ENCODE measurements around the gene SIX3.

Gene SIX3

DNA sequence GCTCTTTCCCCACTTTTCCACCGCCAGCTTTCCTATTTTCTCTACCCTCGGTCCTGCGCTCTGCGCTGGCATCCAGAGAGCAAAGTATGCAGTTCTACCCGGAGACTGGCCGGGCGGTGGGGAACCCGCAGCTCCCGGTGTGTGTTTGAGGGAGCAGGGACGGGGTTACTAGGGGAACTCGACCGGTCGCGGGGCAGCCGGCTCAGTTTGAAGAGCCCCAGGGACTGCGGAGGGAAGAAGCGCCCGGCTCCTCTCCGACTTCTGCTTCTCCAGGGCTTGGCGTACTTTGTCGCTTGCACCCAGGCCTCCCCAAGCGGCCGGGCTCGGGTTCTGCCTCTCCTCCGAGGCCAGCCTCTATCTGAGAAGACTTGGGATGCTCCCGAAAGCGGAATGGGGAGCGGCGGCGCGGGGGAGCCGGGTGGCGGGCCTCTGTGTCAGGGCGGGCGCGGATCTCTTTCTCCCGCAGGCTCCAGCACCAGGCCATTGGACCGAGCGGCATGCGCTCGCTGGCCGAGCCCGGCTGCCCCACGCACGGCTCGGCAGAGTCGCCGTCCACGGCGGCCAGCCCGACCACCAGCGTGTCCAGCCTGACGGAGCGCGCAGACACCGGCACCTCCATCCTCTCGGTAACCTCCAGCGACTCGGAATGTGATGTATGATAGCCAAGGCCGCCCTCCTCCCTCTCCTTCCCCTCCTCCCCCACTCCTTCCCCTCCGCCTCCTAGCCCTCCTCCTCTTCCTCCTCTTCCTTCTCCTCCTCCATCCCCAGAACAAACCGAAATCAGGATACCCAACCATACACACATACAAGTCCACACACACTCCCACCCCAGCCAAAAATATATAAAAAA, 2.8 kb downstream of the SIX3 start:
- no peak for DNase-seq

DNA sequence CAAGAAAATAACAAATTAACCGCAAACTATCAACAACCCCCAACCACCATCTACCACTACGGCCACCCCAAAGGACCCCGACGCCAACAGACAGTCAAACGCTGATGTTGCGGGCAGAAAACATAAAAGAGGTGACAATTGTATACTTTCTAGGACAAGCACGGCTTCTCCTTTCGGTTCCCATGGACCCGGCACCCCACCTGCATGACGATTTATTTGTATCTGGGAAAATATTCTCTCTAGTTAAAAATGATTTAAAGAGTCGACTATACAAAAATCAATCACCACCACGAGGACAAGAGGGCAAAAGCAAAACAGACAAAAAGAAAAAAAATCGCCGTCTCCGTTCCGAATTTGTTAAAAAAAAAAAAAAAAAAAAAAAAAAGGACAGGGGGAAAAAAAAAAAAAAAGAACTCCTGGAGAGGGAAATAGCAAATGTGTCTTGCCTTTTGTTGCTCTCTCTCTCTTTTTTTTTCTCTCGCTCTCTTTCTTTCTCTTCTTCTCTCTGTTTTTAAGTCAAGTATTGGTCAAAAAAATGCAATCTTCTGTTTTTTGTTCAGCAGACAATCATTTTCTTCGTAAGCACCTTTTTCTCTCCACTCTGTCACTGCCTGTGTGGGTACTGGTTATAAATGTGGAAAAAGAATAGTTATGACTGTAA, 3.6 kb downstream of the SIX3 start:
- no peak for DNase-seq

DNA sequence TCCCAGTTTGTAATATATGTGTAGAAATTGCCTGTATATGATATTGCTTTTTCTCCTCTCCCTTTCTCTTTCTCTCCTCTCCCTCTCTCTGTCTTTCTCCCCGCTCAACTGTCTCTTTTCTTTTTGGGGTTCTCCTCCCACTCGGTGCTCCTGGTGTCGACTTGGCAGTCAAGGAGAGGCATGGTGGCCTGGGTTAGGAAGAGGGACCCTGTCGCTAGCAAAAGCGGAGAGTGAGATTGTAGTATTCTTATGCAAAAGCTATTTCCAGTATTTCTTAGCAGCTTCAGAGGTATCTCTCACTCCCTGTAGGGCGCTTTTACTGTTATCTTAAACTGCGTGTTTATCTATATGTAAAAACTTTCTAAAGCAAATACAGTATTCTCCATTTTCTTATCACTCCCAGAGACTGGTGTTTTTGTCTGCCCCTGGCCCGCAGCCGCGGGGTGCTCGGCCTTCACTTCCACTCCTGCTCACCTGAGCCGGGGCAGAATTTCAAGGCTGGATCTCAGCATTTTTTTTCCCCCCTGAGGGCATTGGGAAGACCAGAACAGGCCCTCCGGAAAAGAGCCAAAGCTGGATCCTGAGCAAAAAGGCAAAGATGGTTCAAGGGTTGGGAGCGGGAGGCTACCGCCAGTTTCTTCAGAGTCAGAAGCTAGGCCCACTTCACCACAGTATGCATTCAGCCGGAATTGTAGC, 4.3 kb downstream of the SIX3 start:
- DNase-seq = no peak

DNA sequence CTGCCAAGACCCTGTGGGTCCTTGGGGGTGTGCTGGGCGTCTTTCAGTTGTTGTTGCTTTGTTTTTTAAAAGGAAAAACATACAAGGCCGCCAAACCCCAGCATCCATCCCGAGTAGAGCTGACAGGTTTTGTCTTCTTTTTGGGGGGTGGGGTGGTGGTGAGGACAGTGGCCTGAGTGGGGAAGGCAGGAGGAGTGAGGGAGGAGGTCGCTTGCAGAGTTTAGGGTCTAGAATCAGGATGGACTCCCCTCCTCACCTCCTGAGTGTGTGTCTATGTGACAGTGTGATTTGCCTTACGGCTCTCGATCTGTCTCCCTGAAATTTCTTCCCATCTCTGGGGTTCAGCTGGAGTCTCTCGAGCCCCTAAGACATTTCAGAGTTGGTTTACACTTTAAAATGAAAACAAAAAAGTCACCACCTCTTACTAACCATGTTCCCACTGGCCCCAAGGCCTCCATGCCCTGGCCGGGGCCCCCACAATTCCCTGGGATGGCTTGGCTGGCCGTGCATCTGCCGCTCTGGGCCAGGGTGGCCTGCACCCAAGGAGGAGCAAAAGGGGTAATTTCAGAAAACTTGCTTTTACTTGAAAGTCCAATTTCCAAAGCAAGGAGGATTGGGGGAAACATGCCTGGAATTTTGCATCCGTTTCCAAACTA, 5.0 kb downstream of the SIX3 start:
- no peak for DNase-seq

DNA sequence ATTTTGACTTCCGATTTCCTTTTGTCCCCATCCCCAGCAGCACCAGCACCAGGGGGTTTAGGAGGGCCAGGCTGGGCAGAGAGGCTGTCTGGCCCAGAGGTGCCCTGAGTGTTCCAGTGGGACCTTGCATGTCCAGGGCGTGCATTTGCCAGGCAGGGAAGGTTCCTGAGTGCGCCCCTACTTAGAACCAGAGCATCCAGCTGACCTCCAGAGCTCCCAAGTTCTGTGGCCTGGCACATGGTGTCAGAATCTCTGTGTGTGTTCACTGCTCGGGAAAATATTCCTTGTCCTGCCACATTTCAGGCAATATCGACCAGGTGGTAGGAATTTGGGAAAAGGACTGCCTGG, 5.5 kb downstream of the SIX3 start:
- DNase-seq = no peak

DNA sequence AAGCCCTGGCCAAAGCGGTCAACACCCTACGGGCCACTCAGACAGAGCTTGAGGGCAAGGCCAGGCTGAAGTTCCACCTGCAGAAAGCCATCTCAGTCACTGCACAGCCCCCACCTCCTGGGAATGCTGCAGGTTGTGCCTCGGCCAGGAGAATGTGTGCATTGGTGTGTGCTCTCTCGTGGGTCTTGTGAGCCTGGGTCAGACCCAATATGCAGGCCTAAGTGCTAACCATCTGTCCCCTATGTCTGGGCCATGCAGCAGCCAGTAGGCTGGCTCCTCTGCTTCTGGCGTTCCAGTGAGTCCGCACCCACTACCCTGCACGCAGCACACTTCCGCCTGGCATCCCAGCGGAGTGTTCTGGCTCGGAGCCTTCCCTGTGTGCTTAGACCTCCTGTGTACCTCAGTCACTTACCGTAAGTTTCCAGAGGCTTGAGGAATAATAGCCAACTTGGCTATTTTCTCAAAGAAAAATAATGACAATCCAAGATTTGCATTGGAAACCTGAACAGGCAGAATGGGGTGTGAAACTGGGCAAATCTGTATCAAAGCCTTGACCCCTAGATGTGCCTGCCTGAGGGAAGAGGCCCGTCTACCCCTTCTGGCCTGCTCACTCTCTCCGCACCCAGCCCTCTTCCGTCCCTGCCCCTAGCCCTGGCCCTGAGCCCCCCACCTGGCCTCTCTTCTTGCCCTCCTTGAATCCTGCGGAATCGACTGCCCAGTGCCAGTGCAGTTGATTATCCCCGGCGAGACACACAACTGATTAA, 7.2 kb downstream of the SIX3 start:
- DNase-seq = no peak

DNA sequence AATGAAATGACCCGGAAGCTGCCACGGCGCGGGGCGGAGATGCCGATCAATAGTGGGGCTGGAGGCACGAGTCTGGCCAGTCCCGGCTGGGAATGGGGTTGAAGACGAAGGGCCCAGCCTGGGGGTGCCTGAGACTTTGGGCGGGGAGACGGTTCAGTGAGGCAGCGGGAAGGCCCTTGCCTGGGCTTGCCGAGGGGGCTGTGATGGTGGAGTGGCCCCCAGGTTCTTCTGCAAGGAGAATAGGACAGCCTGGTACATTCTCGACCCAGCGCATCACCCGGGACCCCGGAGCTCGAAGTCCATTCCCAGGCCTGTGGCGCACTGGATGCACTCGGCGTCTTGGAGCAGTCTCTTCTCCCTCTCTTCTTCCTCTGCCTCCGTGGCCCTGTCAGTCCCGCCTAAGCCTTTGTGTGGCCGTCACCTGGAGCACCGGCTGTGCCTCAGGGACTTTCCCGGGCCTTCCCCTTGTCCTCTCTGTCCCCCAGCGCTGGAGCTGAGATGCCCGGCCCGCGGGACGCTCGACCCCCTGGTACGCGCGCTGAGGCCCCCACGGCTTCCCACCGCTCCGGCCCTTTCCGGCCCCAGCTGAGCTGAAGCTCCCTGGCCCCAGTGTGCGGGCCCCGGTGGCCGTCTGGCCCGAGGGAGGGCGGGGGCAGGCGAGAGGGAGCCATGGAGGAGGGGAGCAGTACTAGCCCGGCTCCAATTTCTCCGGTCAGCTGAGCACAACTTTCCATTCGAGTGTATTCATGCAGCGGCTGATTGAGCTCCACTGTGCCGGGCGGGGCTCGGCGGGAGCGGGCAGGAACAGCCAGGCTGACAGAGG, 8.0 kb downstream of the SIX3 start:
- no peak for DNase-seq

DNA sequence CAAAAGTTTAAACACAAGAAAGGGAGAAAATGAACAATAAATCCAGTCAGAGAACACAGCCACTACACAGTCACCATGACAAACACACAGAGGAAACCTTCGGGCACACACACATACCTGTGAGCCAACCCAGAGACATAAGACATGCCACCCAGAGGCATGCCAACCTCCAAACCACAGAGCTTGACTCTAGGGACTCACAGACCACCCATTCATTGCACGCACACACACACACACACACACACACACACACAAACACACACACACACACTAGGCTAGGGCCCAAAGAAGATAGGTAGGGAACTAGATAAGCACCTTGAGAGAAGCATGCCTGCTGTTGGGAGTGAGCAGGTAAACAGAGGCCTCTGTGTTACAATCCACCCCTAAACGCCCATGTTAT, 9.1 kb downstream of the SIX3 start:
- no peak for DNase-seq

DNA sequence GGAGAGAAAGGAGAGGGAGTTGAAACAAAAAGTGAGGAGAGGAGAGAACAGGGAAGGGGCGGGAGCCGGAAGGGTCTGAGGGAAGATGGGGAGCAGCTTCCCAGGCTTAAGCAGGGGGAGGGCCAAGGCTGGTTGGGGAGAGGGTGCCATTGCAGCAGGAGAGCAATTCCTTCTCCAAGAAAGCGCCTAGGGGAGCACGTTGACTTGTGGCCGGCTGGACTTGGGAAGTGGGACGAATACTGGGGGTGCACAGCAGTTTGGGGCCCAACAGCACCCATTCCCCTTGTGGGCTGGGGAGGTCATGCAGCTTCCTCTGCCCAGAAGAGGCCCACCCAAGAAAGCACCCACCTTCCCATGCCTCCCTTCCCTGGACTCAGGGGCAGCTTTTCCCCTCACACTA, 9.6 kb downstream of the SIX3 start:
- no peak for DNase-seq

DNA sequence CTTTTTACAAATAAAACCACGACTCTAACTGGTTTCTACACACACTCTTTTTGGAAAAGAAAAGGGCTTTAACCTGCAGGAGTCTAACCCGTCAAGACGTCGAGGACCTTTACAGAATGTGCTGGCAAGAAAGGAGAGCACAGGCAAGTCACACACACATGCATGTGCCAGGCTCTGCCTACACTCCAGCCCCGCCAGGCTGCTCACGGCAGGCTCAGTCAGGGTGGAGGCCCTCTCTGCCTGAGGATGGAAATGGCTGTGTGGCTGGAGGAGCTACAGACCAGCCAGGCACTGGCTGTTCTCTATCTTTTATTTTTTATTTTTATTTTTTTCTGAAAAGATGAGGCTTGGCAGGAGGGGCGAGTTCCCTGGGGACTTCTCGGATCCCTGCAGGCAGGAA, 10.2 kb downstream of the SIX3 start:
- DNase-seq = no peak

DNA sequence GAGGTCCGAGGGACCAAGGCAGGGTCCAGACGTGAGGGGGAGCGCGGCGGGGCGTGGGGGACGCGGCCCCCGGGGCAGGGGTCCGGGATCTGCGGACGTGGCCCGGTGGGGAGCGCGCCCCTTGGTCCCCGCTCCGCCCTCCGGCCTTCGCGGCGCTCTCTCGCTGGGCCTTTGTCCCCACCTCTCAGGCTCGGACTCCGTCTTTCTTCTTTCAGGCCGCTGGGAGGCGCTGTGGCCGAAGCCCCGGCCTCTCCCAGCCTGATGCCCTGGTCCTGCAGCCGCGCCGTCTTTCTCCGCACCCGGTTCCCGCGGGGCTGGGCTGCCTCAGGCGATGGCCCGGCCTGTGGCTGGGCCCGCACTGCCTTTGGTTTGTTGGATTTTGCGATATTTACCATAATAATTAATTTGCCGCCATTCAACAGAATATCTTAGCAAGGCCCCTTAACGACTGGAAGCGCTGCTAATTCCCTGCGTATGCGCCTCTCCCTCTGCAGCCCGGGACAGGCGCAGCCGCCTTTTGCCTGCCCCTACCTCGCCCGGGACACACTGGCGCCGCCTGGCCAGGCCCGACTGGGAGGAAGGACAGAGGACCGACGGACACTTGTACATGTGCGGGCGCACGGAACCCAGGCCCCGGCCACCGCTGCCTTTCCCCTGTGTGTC, 10.8 kb downstream of the SIX3 start:
- DNase-seq = no peak

DNA sequence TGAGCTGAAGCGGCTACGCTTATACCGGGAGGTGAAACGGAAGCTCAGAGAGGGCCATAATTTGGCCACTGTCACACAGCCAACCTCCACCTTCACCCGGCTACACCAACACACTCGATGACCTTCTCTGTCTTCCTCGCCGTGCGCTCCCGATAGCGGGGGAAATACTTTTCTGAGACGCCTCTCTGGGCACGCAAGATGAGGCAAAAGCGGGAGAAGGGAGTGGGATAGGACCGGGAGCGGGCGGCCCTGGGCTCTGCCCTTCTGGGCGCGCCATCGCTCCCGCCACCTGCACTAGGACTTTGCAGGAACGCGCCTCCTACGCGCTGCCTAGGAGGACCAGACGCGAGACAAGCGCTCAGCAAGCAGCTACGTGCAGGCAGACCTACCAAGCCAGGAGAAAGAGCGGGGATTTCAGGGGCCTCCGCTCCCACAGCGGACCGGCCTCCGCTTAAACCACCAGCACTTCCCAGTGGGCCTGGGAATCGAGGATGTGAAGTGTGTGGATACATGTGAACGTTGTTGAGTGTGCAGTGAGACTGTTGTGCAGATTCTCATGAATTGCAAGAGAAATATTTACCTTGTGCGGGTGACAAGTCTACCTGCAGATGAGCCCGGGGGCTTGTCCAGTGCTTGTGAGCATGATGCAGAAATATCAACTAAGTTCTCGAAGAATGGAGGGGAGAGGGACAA, 11.4 kb downstream of the SIX3 start:
- DNase-seq = no peak

DNA sequence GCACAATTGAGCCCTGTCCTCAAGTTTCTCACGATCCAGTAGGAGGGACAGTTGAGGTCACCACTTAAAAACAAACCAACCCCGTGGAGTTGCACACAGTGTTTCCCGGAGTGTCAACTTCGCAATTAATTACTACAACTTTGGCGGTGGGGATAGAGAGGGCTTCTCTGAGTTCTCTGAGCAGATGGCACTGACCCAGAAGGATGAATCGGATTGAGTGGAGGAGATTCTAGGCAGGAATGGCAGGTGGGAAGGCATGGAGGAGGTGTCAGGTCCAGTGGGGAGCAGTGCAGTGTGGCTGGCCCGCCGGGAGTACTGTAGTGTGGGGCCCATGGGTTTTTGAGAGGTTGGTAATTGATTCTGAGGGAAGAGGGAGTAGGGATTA, 12.0 kb downstream of the SIX3 start:
- no peak for DNase-seq

DNA sequence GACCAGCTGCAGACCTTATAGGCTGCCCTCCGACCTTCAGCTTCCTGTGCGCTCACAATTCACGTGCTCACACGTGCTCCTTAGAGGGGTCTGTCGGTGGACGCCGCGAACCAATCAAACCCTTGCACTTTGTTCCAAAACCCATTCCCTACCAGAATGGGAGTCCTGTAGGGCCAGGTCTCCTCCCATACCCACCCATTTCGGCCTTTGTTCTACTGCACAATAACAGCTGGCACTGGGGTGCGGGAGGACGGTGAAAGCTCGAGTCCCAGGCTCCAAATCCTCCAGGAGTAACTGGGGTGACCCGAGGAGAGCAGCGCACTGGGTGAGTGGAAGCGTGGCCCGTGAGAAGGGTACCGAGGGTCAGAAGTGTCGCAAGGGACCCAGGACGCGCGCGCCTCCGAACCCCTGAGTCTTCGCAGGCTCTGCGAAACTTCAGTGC, 13.0 kb downstream of the SIX3 start:
- DNase-seq = no peak

DNA sequence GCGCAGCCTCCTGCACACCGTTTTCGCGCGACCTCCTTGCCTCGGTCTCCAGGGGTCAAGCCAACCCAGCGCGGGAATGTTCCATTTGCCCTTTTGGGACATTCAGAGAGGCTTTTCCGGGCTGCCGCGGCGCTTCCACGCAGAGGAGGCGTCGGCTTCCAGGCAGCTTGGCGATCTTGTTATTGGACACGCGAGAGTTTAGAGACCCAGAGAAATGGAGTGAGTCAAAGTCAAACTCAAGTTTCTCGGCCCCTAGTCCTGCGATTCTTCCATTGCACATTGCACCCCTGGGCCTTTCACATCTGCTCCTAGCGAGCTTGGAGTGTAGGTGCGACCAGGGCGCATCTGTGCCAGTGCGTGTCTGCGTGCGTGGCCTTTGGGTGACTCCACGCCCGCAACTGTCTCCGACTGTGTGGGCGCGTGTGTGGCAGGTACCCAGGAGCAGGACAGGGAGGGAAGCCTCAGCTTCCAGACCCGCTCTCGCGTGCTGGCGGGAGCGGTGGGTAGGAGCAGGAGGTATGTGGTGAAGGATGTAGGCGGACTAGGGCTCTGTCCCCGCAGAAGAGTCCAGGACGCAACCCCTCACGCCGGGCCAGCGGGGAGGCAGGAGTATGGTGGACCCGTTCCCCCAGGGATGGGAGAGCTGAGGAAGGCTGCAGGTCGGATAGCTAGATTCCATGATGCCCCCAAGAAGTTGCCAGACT, 13.5 kb downstream of the SIX3 start:
- no peak for DNase-seq

DNA sequence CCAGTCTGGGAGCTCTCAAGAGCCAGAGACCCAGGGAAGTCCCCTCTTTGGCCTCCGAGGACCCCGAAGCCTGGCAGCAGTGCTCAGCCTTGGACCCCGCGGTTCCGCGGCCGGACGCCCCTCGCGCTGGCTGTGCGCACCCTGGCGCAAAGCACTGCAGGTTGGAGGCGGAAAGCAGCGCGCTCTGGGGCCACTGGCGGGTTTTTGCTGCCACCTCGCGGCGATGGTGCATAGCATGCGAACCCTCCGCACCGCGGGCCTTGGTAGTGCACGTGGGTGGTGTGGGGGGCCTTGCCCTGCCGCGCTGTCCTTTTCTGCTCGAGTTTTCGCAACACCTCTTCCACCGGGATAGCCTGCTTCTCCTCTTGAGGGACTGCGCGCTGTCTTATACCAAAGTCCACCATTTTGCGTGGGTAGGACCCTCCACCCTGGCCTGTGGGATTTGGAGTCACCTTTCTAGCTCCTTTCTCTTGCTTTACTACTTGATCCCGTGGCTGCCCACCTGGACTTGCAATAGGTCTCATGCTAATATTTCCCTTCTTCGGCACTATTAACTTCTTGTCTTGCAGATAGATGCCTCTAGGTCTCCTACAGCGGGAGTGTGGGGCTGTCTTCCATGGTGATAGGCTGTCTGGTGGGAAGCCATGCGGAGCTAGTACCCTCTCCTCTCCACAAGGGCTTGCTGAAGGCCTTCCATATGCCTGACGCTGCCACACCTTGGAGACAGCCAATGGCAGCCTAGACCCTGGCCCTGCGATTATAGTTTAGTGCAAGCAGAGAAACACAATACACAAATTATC, 14.3 kb downstream of the SIX3 start:
- DNase-seq = peak; percentile 60

DNA sequence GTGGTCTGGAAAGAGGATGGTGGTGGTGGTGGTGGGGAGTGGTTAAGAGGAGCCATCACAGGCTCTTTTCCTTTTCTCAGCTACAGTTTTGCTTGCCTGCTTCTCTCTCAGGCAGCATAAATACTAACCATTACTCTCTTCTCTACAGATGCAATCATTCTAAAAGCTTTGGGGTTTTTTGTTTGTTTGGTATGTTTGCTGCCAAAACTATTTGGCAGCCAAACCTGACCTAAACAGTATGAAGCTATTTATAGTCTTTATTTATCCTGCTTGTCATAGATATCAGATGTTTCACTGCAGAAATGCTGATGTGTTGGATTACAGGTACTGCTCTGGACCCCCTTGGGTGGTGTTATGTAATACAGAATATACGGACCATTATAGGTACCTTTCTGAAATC, 15.3 kb downstream of the SIX3 start:
- DNase-seq = no peak

DNA sequence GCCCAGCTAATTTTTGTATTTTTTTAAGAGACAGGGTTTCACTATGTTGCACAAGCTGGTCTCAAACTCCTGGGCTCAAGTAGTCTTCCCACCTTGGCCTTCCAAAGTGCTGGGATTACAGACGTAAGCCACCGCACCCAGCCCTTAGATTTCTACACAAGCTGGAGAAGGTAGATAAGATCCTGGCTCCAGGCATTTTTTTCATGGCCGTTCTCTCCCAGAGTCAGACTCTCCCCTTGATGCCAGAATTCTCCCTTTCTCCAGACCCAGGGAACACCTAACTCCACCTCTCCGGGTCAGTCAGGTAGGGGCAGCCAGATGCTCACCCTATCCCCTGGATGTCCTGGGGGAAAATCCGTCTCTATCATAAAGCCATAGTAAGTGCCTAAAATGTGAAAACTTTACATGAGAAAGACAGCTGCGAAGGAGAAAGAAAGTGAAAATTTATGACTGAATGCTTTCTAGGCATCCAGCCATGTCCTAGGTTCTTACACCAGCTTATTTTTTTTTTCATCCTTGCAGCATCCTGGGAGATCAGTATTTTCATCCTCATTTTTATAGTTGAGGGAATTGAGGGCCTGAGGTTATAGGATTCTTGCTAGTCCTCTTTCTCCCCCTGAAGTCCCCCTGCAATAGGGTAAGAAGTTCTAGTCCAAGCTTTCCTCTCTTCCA, 16.3 kb downstream of the SIX3 start:
- no peak for DNase-seq

DNA sequence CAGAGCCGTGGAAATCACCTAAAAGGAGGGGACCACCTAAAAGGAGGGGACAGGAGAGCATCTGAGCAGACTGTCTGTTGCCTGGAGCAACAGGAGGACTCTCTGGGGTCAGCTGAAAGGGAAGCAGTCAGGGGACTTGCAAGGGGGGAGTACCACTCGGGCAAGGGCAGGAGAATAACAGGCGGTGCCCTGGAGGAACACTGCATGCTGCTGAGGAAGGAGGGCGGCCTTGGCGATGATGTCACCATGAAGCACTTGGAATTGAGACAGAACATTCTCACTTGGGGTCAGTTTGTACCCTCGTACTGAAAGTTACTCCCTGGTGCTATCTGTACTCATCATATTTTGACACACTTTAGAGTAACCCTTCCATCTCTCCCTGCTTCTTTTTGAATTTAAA, 18.4 kb downstream of the SIX3 start:
- no peak for DNase-seq

Measured in NCI-H1105 (cell line).